Upper lobe of left lung (tissue), 6 donors: ENCODE results near the gene EIF2B5. TPM values are rescaled to one million over a fixed set of nuclear protein-coding genes. Genes with fewer than 3 reads are reported as not detected.
A peak's percentile ranks its signal among the peaks of the same experiment; 100 is the strongest.

Experiments used
- ATAC-seq, 2 donors: fragments of 200-7000 bp; cut with Tn5 transposase; one replicate each; pipeline ENCODE4 v1.9.1; 2022; ENCODE audit warnings: mild to moderate bottlenecking in 2 of 2, moderate library complexity in 2 of 2; ENCODE audit not compliant: low FRiP score in 2 of 2
- DNase-seq, 2 donors: peaks; one replicate each; pipeline ENCODE4 v3.0.0-alpha.2; 2019 to 2020
- H3K27ac ChIP-seq, 4 donors: fragments of 200-600 bp; sonication (generic); one replicate each; pipeline ENCODE4 v1.5.1; 2016 to 2019
- H3K27me3 ChIP-seq, 4 donors: fragments of 200-600 bp; sonication (generic); one replicate each; pipeline ENCODE4 v1.5.1; 2017 to 2019
- H3K36me3 ChIP-seq, 4 donors: fragments of 200-600 bp; sonication (generic); one replicate each; pipeline ENCODE4 v1.5.1; 2016 to 2019
- H3K4me1 ChIP-seq, 4 donors: fragments of 200-600 bp; sonication (generic); one replicate each; pipeline ENCODE4 v1.5.1; 2018 to 2019
- H3K4me3 ChIP-seq, 4 donors: fragments of 200-600 bp; sonication (generic); one replicate each; pipeline ENCODE4 v1.5.1; 2017 to 2019; ENCODE audit warnings: mild to moderate bottlenecking in 2 of 4, moderate library complexity in 1 of 4
- H3K9me3 ChIP-seq, 4 donors: fragments of 200-600 bp; sonication (generic); one replicate each; pipeline ENCODE4 v1.5.1; 2018 to 2019
- CTCF ChIP-seq, 6 experiments: fragments of 450-650 bp in 4 of 6; fragments of 200-600 bp in 2 of 6; sonication (generic) in 2 of 6; IDR thresholded peaks; one replicate each; pipeline ENCODE4 v1.5.1; 2016 to 2019; ENCODE audit warnings: antibody characterized with exemption in 6 of 6
- EP300 ChIP-seq, 4 donors: sonication (generic); formaldehyde crosslinking; IDR thresholded peaks; one replicate each; pipeline ENCODE4 v1.5.1; 2017; ENCODE audit warnings: antibody characterized with exemption in 4 of 4, control low read depth in 2 of 4
- POLR2A ChIP-seq, 4 donors: fragments of 450-650 bp; IDR thresholded peaks; one replicate each; pipeline ENCODE4 v1.5.1; 2016 to 2017; ENCODE audit warnings: antibody characterized with exemption in 4 of 4, mild to moderate bottlenecking in 2 of 4
- POLR2AphosphoS5 ChIP-seq, 2 donors: sonication (generic); formaldehyde crosslinking; IDR thresholded peaks; one replicate each; pipeline ENCODE4 v1.5.1; 2017; ENCODE audit warnings: antibody characterized with exemption in 2 of 2
- WGBS, 2 donors: methylation state at CpG; one replicate each; pipeline ENCODE4 v1.1.5; 2017 to 2018; 5-methylcytosine and 5-hydroxymethylcytosine counted together
- total RNA-seq, 6 donors: library from RNA; depleted of rRNA in 4 of 6; stranded (reverse); fragments of >200 nt in 4 of 6; gene quantifications; one replicate each; pipeline versions ENCODE4 v1.1.0 to v1.2.1, GENCODE V29; 2016 to 2021
- donor health status: DM: no; HTN: no; CAD: no; lungs with moderate emphysema.
- donor health status: DM: no; HTN: yes; CAD: no; lungs with severe emphysema.

The EIF2B5 gene
- total RNA-seq, 6 donors from 2014 or later = 31.4 to 37.6 (median 34.2) TPM

- peak in 1 of 2 donors; percentile 59 for DNase-seq
- H3K36me3 ChIP-seq = peaks cover 32 to 63% (median 52%) of the 10 kb centered on the region in 4 donors
- ATAC-seq = peak; percentile 66 to 68
- H3K4me3 ChIP-seq = peak overlapping the region; percentile 29 to 88 (median 71)
- H3K4me1 ChIP-seq = peaks cover 29 to 51% (median 38%) of the 10 kb centered on the region in 4 donors
- TF ChIP-seq CTCF (IDR thresholded peaks at IDR 0.05) (no peak), POLR2AphosphoS5 (IDR thresholded peaks at IDR 0.05) (peak in 1 of 2 donors; percentile 49), POLR2A (IDR thresholded peaks at IDR 0.05) (peak in 1 of 4 donors; percentile 39), EP300 (IDR thresholded peaks at IDR 0.05) (no peak)
- H3K27me3 ChIP-seq = no peaks in the 10 kb centered on the region
- peak overlapping the region; percentile 81 to 92 (median 90) for H3K27ac ChIP-seq
- 28 to 38% methylated on average over 15 to 19 of the region's 19 CpGs for WGBS, 2 donors
- H3K9me3 ChIP-seq = no peaks in the 10 kb centered on the region
Measured at GRCh38 chr3:184176377-184177330, 41.5 kb downstream of the EIF2B5 start.

- Histone ChIP-seq H3K36me3 (peaks cover 37 to 63% (median 53%) of the 10 kb centered on the region in 4 donors), H3K27me3 (no peaks in the 10 kb centered on the region), H3K9me3 (no peaks in the 10 kb centered on the region), H3K4me3 (peak overlapping the region in 2 of 4 donors; percentile 63 to 88), H3K4me1 (peaks cover 29 to 51% (median 38%) of the 10 kb centered on the region in 4 donors), H3K27ac (peak overlapping the region; percentile 81 to 92 (median 90))
- DNase-seq (no peak), ATAC-seq (no peak)
- 32 to 47% methylated on average over 4 of the region's 4 CpGs for WGBS, 2 donors
- TF ChIP-seq EP300 (IDR thresholded peaks at IDR 0.05) = no peak
- no peak for TF ChIP-seq POLR2A (IDR thresholded peaks at IDR 0.05)
- no peak for TF ChIP-seq POLR2AphosphoS5 (IDR thresholded peaks at IDR 0.05)
- no peak for TF ChIP-seq CTCF (IDR thresholded peaks at IDR 0.05)
Measured at GRCh38 chr3:184177331-184177731, 42.2 kb downstream of the EIF2B5 start.

GRCh38 chr3:184177767-184178306 is 42.7 kb downstream of the EIF2B5 start:
- ATAC-seq (no peak), DNase-seq (no peak)
- peaks cover 42 to 63% (median 57%) of the 10 kb centered on the region in 4 donors for H3K36me3 ChIP-seq
- H3K27ac ChIP-seq = peak overlapping the region; percentile 81 to 92 (median 90)
- peak overlapping the region in 1 of 4 donors; percentile 88 for H3K4me3 ChIP-seq
- H3K27me3 ChIP-seq = no peaks in the 10 kb centered on the region
- TF ChIP-seq CTCF (IDR thresholded peaks at IDR 0.05) (no peak), POLR2AphosphoS5 (IDR thresholded peaks at IDR 0.05) (no peak), POLR2A (IDR thresholded peaks at IDR 0.05) (no peak), EP300 (IDR thresholded peaks at IDR 0.05) (no peak)
- H3K9me3 ChIP-seq = no peaks in the 10 kb centered on the region
- H3K4me1 ChIP-seq = peaks cover 29 to 51% (median 38%) of the 10 kb centered on the region in 4 donors
- 94 to 95% methylated on average over 13 to 14 of the region's 14 CpGs for WGBS, 2 donors

GRCh38 chr3:184178521-184179138 is 43.5 kb downstream of the EIF2B5 start:
- WGBS, 2 donors = 97% methylated on average over 9 to 13 of the region's 13 CpGs
- TF ChIP-seq EP300 (IDR thresholded peaks at IDR 0.05) = no peak
- no peak for TF ChIP-seq CTCF (IDR thresholded peaks at IDR 0.05)
- TF ChIP-seq POLR2AphosphoS5 (IDR thresholded peaks at IDR 0.05) = no peak
- TF ChIP-seq POLR2A (IDR thresholded peaks at IDR 0.05) = no peak
- H3K4me1 ChIP-seq = peaks cover 29 to 51% (median 38%) of the 10 kb centered on the region in 4 donors
- peak overlapping the region in 1 of 4 donors; percentile 90 for H3K27ac ChIP-seq
- H3K4me3 ChIP-seq = no peak overlapping the region
- ATAC-seq (no peak), DNase-seq (peak in 1 of 2 donors; percentile 37)
- H3K27me3 ChIP-seq = no peaks in the 10 kb centered on the region
- no peaks in the 10 kb centered on the region for H3K9me3 ChIP-seq
- H3K36me3 ChIP-seq = peaks cover 50 to 68% (median 64%) of the 10 kb centered on the region in 4 donors
